Suprapubic skin (tissue), 4 donors: ENCODE results near the gene GSTT2B.
"Not testable (repeated sequence)": the region's sequence is repeated elsewhere in the genome, so short reads cannot be mapped to it uniquely, and the experiment has no call there.

ENCODE experiments used
- CTCF ChIP-seq, 2 donors: fragments of 200-600 bp in 1 of 2; fragments of 450-650 bp in 1 of 2; sonication (generic) in 1 of 2; IDR thresholded peaks; one replicate each; pipeline ENCODE4 v1.5.1; 2016 to 2019; ENCODE audit warnings: antibody characterized with exemption in 2 of 2, mild to moderate bottlenecking in 1 of 2, moderate library complexity in 1 of 2
- EP300 ChIP-seq: sonication (generic); formaldehyde crosslinking; IDR thresholded peaks from one replicate; pipeline ENCODE4 v1.6.1; 2017; ENCODE audit warnings: antibody characterized with exemption
- POLR2A ChIP-seq, 2 donors: fragments of 450-650 bp; IDR thresholded peaks; one replicate each; pipeline ENCODE4 v1.6.1; 2017; ENCODE audit warnings: antibody characterized with exemption in 2 of 2, mild to moderate bottlenecking in 2 of 2, moderate library complexity in 2 of 2
- POLR2AphosphoS5 ChIP-seq, 3 donors: sonication (generic); formaldehyde crosslinking; IDR thresholded peaks; one replicate each; pipeline ENCODE4 v1.6.1; 2017; ENCODE audit warnings: antibody characterized with exemption in 3 of 3

- TF ChIP-seq CTCF (IDR thresholded peaks at IDR 0.05); POLR2AphosphoS5 (IDR thresholded peaks at IDR 0.05); EP300; POLR2A (IDR thresholded peaks at IDR 0.05): not testable (repeated sequence)
Measured at GRCh38 chr22:23971927-23972326, 10.9 kb upstream of the GSTT2B start.
